MM.1S (cell line): Measurements from ENCODE around the gene PCSK4.

Source experiments
- DNase-seq: peaks from one replicate; pipeline ENCODE4 v3.0.0-alpha.2; 2015
- H2AFZ ChIP-seq: fragments of 300-600 bp; sonication (generic); 2 replicates; pipeline ENCODE4 v1.6.0; 2016; ENCODE audit warnings: antibody characterized with exemption, low read length
- H3F3A ChIP-seq: fragments of 300-600 bp; sonication (generic); 2 replicates; pipeline ENCODE4 v1.6.1; 2016; ENCODE audit warnings: mild to moderate bottlenecking, antibody characterized with exemption, low read length, moderate library complexity, mixed read lengths; ENCODE audit not compliant: insufficient read depth
- H3K27ac ChIP-seq: fragments of 300-600 bp; sonication (generic); 2 replicates; pipeline ENCODE4 v1.5.1; 2016; ENCODE audit warnings: mild to moderate bottlenecking, low read length
- H3K27me3 ChIP-seq: fragments of 300-600 bp; sonication (generic); replicated peaks from 2 replicates; pipeline ENCODE4 v1.6.0; 2016; ENCODE audit warnings: low read length; ENCODE audit not compliant: insufficient read depth
- H3K36me3 ChIP-seq: fragments of 300-600 bp; sonication (generic); replicated peaks from 2 replicates; pipeline ENCODE4 v1.6.1; 2016; ENCODE audit warnings: mild to moderate bottlenecking, low read length, mixed read lengths; ENCODE audit not compliant: insufficient read depth
- H3K4me1 ChIP-seq: fragments of 300-600 bp; sonication (generic); 2 replicates; pipeline ENCODE4 v1.6.1; 2016; ENCODE audit warnings: low read length, mixed read lengths
- H3K4me2 ChIP-seq: fragments of 300-600 bp; sonication (generic); 2 replicates; pipeline ENCODE4 v1.6.0; 2016; ENCODE audit warnings: low read depth, low read length
- H3K4me3 ChIP-seq: fragments of 300-600 bp; sonication (generic); 2 replicates; pipeline ENCODE4 v1.5.1; 2016; ENCODE audit warnings: low read length, mixed read lengths
- H3K79me2 ChIP-seq: fragments of 300-600 bp; sonication (generic); 2 replicates; pipeline ENCODE4 v1.6.1; 2016; ENCODE audit warnings: mixed run types, low read length, mixed read lengths
- H3K9ac ChIP-seq: fragments of 300-600 bp; sonication (generic); 2 replicates; pipeline ENCODE4 v1.6.1; 2016; ENCODE audit warnings: low read length, mixed read lengths
- H3K9me2 ChIP-seq: fragments of 300-600 bp; sonication (generic); replicated peaks from 2 replicates; pipeline ENCODE4 v1.6.1; 2016; ENCODE audit warnings: mild to moderate bottlenecking, low read length, mixed read lengths; ENCODE audit not compliant: insufficient read depth
- H3K9me3 ChIP-seq: fragments of 300-600 bp; sonication (generic); replicated peaks from 2 replicates; pipeline ENCODE4 v1.6.1; 2016; ENCODE audit warnings: mild to moderate bottlenecking, low read length, mixed read lengths; ENCODE audit not compliant: insufficient read depth
- H4K20me1 ChIP-seq: fragments of 300-600 bp; sonication (generic); 2 replicates; pipeline ENCODE4 v1.6.1; 2016; ENCODE audit warnings: mild to moderate bottlenecking, low read length, moderate library complexity, mixed read lengths; ENCODE audit not compliant: insufficient read depth
- EZH2 ChIP-seq: fragments of 300-600 bp; sonication (generic); optimal IDR thresholded peaks from 2 replicates; pipeline ENCODE3; 2017; ENCODE audit warnings: low read depth, mild to moderate bottlenecking, antibody characterized with exemption, low read length, mixed read lengths
- EZH2phosphoT487 ChIP-seq: fragments of 300-600 bp; sonication (generic); IDR thresholded peaks from 2 replicates; pipeline ENCODE4 v1.6.1; 2018; ENCODE audit warnings: antibody characterized with exemption, low read length
- TF ChIP-seq, protein P1 (sequence below): fragments of 300-600 bp; sonication (generic); IDR thresholded peaks from 2 replicates; pipeline ENCODE4 v1.5.1; 2016; ENCODE audit warnings: antibody characterized with exemption, low read length, mixed read lengths

The PCSK4 gene

DNA sequence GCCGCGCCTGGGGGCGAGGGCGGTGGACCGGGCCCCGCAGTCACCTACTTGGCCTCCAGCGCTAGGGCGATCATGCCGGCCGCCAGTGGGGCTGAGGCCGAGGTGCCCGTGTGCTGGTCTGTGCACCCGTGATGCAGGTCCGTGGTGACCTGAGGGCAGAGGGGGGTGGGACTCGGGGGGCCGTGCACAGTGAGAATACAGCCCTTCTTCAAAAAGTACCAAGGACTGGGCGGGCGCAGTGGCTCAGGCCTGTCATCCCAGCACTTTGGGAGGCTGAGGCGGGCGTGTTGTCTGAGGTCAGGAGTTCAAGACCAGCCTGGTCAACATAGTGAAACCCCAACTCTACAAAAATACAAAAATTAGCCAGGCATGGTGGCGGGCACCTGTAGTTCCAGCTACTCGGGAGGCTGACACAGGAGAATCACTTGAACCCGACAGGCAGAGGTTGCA, 6.1 kb downstream of the PCSK4 start:
- TF ChIP-seq EZH2phosphoT487 = no peak
- TF ChIP-seq, protein P1, sequence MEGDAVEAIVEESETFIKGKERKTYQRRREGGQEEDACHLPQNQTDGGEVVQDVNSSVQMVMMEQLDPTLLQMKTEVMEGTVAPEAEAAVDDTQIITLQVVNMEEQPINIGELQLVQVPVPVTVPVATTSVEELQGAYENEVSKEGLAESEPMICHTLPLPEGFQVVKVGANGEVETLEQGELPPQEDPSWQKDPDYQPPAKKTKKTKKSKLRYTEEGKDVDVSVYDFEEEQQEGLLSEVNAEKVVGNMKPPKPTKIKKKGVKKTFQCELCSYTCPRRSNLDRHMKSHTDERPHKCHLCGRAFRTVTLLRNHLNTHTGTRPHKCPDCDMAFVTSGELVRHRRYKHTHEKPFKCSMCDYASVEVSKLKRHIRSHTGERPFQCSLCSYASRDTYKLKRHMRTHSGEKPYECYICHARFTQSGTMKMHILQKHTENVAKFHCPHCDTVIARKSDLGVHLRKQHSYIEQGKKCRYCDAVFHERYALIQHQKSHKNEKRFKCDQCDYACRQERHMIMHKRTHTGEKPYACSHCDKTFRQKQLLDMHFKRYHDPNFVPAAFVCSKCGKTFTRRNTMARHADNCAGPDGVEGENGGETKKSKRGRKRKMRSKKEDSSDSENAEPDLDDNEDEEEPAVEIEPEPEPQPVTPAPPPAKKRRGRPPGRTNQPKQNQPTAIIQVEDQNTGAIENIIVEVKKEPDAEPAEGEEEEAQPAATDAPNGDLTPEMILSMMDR = no peak
- TF ChIP-seq EZH2 = no peak
- Histone ChIP-seq H3F3A (no peaks in the 10 kb centered on the region), H3K9me2 (no peaks in the 10 kb centered on the region), H3K79me2 (no peaks in the 10 kb centered on the region; the same call in 1 of the 2 replicates), H3K4me2 (no peak overlapping the region), H4K20me1 (no peaks in the 10 kb centered on the region), H3K9me3 (no peaks in the 10 kb centered on the region), H2AFZ (no peak overlapping the region), H3K27me3 (peaks cover 56% of the 10 kb centered on the region), H3K4me3 (no peak overlapping the region), H3K9ac (no peak overlapping the region), H3K36me3 (no peaks in the 10 kb centered on the region), H3K27ac (no peak overlapping the region), H3K4me1 (no peaks in the 10 kb centered on the region)
- DNase-seq = no peak

DNA sequence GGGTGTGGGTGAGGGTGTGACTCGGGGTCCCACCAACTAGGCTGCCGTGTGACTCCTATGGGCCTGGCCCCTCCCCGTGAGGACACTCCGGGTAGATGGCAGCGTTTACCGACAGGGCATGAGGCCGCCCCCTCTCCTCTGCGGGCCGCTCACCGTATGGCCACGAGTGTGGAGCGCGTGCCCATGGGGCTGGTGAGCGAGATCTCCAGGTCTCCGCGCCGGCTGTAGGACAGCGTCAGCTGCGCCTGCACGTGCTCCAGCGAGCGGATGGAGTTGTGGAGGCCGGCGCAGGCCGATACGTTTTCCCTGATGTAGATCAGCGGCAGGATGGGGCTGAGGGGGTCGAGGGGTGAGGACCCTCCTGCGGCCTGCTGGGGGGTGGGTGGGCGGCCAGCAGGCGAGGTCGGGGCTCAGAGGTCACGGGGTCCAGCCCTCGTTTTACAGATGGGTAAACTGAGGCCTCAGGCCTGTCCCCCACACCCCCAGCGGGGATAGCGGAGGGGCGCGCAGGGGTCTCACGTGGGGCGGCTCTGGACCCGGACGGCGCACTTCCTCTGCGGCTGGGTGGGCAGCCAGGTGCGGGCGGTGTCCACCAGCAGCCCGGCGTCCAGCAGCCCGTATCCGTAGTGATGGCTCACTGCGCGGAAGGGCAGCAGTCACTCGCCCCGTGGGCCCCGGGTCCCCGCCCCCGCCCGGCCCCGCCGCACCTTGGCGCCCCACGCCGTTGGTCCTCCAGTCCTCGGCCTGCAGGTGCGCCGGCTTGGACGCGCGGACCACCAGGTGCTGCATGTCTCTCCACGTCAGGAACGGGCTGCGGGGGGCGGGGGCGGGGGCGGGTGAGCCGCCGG, 6.8 kb downstream of the PCSK4 start:
- TF ChIP-seq, protein P1 = no peak
- TF ChIP-seq EZH2 (no peak), EZH2phosphoT487 (no peak)
- H4K20me1 ChIP-seq = no peaks in the 10 kb centered on the region
- H2AFZ ChIP-seq = no peak overlapping the region
- no peaks in the 10 kb centered on the region for H3F3A ChIP-seq
- H3K4me3 ChIP-seq = no peak overlapping the region
- H3K27me3 ChIP-seq = peaks cover 50% of the 10 kb centered on the region
- H3K4me2 ChIP-seq = no peak overlapping the region
- H3K9me2 ChIP-seq = no peaks in the 10 kb centered on the region
- H3K27ac ChIP-seq = no peak overlapping the region
- H3K9ac ChIP-seq = no peak overlapping the region
- no peaks in the 10 kb centered on the region for H3K36me3 ChIP-seq
- peaks cover 6% of the 10 kb centered on the region for H3K79me2 ChIP-seq
- no peak for DNase-seq
- no peaks in the 10 kb centered on the region for H3K4me1 ChIP-seq
- H3K9me3 ChIP-seq = no peaks in the 10 kb centered on the region

DNA sequence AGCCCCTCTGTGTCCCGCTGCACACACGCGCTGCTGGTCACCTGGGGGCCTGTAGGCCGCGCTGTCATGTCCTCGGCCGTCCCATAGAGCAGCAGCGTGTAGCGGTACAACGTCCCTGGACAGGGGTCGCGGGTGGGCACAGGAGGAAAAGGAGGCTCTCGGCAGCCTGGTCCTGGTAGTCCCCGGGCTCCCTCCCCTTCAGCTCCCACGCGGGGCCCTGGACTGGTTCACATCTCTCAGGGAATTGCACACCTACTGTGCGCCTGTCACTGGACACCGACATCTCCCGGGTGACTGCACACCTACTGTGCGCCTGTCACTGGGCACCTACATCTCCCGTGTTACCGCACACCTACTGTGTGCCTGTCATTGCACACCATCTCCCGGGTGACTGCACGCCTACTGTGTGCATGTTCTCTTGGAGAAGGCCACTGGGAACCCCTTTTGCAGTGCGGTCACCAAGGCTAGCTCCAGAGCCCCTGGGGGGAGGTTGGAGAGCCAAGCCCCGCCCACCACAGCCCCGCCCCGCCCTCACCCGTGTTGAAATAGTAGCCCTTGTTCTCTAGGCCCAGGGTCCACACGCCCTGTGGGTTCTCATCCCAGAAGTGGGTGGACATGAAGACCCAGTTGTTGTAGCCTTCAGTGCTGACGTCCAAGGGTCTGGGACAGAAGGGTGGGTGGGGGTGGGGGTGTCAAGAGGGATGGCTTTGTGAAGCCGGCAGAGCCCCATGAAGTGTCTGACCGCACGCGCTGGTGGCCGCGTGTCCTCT, 7.6 kb downstream of the PCSK4 start:
- H3K9me3 ChIP-seq = no peaks in the 10 kb centered on the region
- peaks cover 42% of the 10 kb centered on the region for H3K27me3 ChIP-seq
- H3K27ac ChIP-seq = no peak overlapping the region
- no peaks in the 10 kb centered on the region for H3K36me3 ChIP-seq
- no peaks in the 10 kb centered on the region for H4K20me1 ChIP-seq
- no peak for DNase-seq
- no peak overlapping the region for H2AFZ ChIP-seq
- no peaks in the 10 kb centered on the region for H3K9me2 ChIP-seq
- no peak overlapping the region for H3K9ac ChIP-seq
- TF ChIP-seq EZH2 (no peak), EZH2phosphoT487 (no peak)
- TF ChIP-seq, protein P1 = no peak
- no peak overlapping the region for H3K4me2 ChIP-seq
- H3K4me1 ChIP-seq = no peaks in the 10 kb centered on the region
- no peaks in the 10 kb centered on the region for H3F3A ChIP-seq
- H3K79me2 ChIP-seq = peaks cover 14% of the 10 kb centered on the region
- no peak overlapping the region for H3K4me3 ChIP-seq
